IMR-90 (cell line): ENCODE measurements around the gene ZNF768. TPM values are rescaled to one million over a fixed set of nuclear protein-coding genes. Genes with fewer than 3 reads are reported as not detected.

ENCODE experiments used
- ATAC-seq: fragments of 200-7000 bp; cut with Tn5 transposase; 2 replicates; pipeline ENCODE4 v1.9.1; 2020; ENCODE audit warnings: low read depth, mild to moderate bottlenecking, moderate library complexity
- BruUV-seq: library from RNA; stranded (reverse); fragments of 400-500 nt; replicated peaks from 2 replicates; lab custom pipeline; 2021; lab: Mats Ljungman, UMichigan
- CTCF ChIA-PET: fragments of 300-600 bp; formaldehyde crosslinking; extraction: SDS; loops from one replicate; lab custom pipeline; 2021; ENCODE audit warnings: antibody characterized with exemption; lab: Yijun Ruan, JAX
- POLR2A ChIA-PET: fragments of 300-600 bp; sonication (Branson Sonifier 250); formaldehyde crosslinking; loops from one replicate; lab custom pipeline; 2022; ENCODE audit warnings: antibody characterized with exemption; ENCODE audit not compliant: unreplicated experiment; lab: Charles Lee
- DNase-seq: peaks from one replicate; pipeline ENCODE4 v3.0.0; 2013
- H2AFZ ChIP-seq: replicated peaks from 2 replicates; pipeline ENCODE3; 2013; ENCODE audit warnings: low read length, mild to moderate bottlenecking; ENCODE audit not compliant: poor library complexity
- H2AK5ac ChIP-seq: 2 replicates; pipeline ENCODE4 v1.6.1; 2013; ENCODE audit warnings: low read depth, low read length, inconsistent platforms
- H2AK9ac ChIP-seq: replicated peaks from 2 replicates; pipeline ENCODE3; 2013; ENCODE audit warnings: mild to moderate bottlenecking, low read depth, low read length, moderate library complexity; ENCODE audit not compliant: poor library complexity
- H2BK120ac ChIP-seq: 2 replicates; pipeline ENCODE4 v1.6.1; 2013; ENCODE audit warnings: low read depth, low read length, inconsistent platforms
- H2BK15ac ChIP-seq: 3 replicates; pipeline ENCODE4 v1.6.1; 2013; ENCODE audit warnings: low read depth, low read length, inconsistent platforms
- H2BK20ac ChIP-seq: 2 replicates; pipeline ENCODE4 v1.6.1; 2013; ENCODE audit warnings: low read depth, mild to moderate bottlenecking, inconsistent platforms, low read length, moderate library complexity
- H2BK5ac ChIP-seq: 2 replicates; pipeline ENCODE4 v1.6.1; 2013; ENCODE audit warnings: mild to moderate bottlenecking, low read depth, low read length, inconsistent platforms; ENCODE audit not compliant: poor library complexity, severe bottlenecking
- H3K14ac ChIP-seq: replicated peaks from 2 replicates; pipeline ENCODE4 v1.6.1; 2013; ENCODE audit warnings: low read depth, low read length, inconsistent platforms
- H3K18ac ChIP-seq: 2 replicates; pipeline ENCODE4 v1.6.1; 2013; ENCODE audit warnings: low read depth, low read length, control low read depth
- H3K23ac ChIP-seq: 2 replicates; pipeline ENCODE4 v1.6.1; 2013; ENCODE audit warnings: low read depth, low read length, inconsistent platforms
- H3K27ac ChIP-seq: 2 replicates; pipeline ENCODE4 v1.5.1; 2013; ENCODE audit warnings: mild to moderate bottlenecking, control low read depth, low read length; ENCODE audit not compliant: insufficient read depth
- H3K27me3 ChIP-seq: 2 replicates; pipeline ENCODE4 v1.6.1; 2013; ENCODE audit warnings: low read length; ENCODE audit not compliant: control insufficient read depth, insufficient read depth
- H3K36me3 ChIP-seq: 2 replicates; pipeline ENCODE4 v1.6.1; 2013; ENCODE audit warnings: low read length, mixed read lengths; ENCODE audit not compliant: control insufficient read depth, insufficient read depth
- H3K4ac ChIP-seq: 2 replicates; pipeline ENCODE4 v1.6.1; 2013; ENCODE audit warnings: low read depth, low read length, inconsistent platforms
- H3K4me1 ChIP-seq: 2 replicates; pipeline ENCODE4 v1.6.1; 2013; ENCODE audit warnings: low read length, mixed read lengths; ENCODE audit not compliant: control insufficient read depth, insufficient read depth
- H3K4me2 ChIP-seq: 2 replicates; pipeline ENCODE4 v1.6.1; 2013; ENCODE audit warnings: low read depth, mild to moderate bottlenecking, control low read depth, low read length, moderate library complexity
- H3K4me3 ChIP-seq: 2 replicates; pipeline ENCODE4 v1.5.1; 2013; ENCODE audit warnings: low read depth, mild to moderate bottlenecking, control low read depth, low read length, moderate library complexity; ENCODE audit not compliant: insufficient read depth
- H3K56ac ChIP-seq: 2 replicates; pipeline ENCODE4 v1.6.1; 2013; ENCODE audit warnings: low read length, inconsistent platforms; ENCODE audit not compliant: insufficient read depth; ENCODE audit errors: extremely low read depth
- H3K79me1 ChIP-seq, 2 experiments: 2 replicates each; pipeline ENCODE4 v1.6.1; 2013; ENCODE audit warnings: low read length in 2 of 2, inconsistent platforms in 1 of 2, low read depth in 1 of 2
- H3K9ac ChIP-seq: 2 replicates; pipeline ENCODE4 v1.6.1; 2013; ENCODE audit warnings: low read depth, low read length, control low read depth
- H3K9me1 ChIP-seq: 2 replicates; pipeline ENCODE4 v1.6.1; 2013; ENCODE audit warnings: low read length, inconsistent platforms; ENCODE audit not compliant: insufficient read depth
- H3K9me3 ChIP-seq: 2 replicates; pipeline ENCODE4 v1.6.1; 2013; ENCODE audit warnings: low read length; ENCODE audit not compliant: control insufficient read depth, insufficient read depth
- H4K20me1 ChIP-seq: 2 replicates; pipeline ENCODE4 v1.6.1; 2013; ENCODE audit warnings: low read length, inconsistent platforms; ENCODE audit not compliant: insufficient read depth
- H4K5ac ChIP-seq: 2 replicates; pipeline ENCODE4 v1.6.1; 2013; ENCODE audit warnings: mild to moderate bottlenecking, low read depth, low read length, control low read depth
- H4K8ac ChIP-seq, 2 experiments: 2 replicates each; pipeline ENCODE4 v1.6.1; 2013; ENCODE audit warnings: low read depth in 2 of 2, low read length in 2 of 2, control low read depth in 1 of 2, inconsistent platforms in 1 of 2
- H4K91ac ChIP-seq: 2 replicates; pipeline ENCODE4 v1.6.1; 2013; ENCODE audit warnings: low read depth, low read length, inconsistent platforms; ENCODE audit not compliant: insufficient read depth
- BHLHE40 ChIP-seq: fragments of 150-350 bp; IDR thresholded peaks from 2 replicates; pipeline ENCODE4 v1.6.1; 2016; ENCODE audit warnings: mild to moderate bottlenecking, low read depth, low read length
- CEBPB ChIP-seq: IDR thresholded peaks from 2 replicates; pipeline ENCODE4 v1.6.1; 2012; ENCODE audit warnings: low read depth, low read length, improper control_type of control experiment
- CHD1 ChIP-seq: IDR thresholded peaks from 2 replicates; pipeline ENCODE4 v1.6.1; 2012; ENCODE audit warnings: low read depth, low read length, improper control_type of control experiment
- CTCF ChIP-seq: conservative IDR thresholded peaks from 2 replicates; pipeline ENCODE4 v1.5.1; 2012; ENCODE audit warnings: mild to moderate bottlenecking, low read depth, low read length, improper control_type of control experiment
- ELK1 ChIP-seq: fragments of 150-350 bp; IDR thresholded peaks from 2 replicates; pipeline ENCODE4 v1.6.1; 2016; ENCODE audit warnings: low read depth, mild to moderate bottlenecking, low read length, moderate library complexity, borderline replicate concordance
- MAFK ChIP-seq: IDR thresholded peaks from 2 replicates; pipeline ENCODE4 v1.6.1; 2012; ENCODE audit warnings: low read depth, low read length, improper control_type of control experiment
- MXI1 ChIP-seq: IDR thresholded peaks from 2 replicates; pipeline ENCODE4 v1.6.1; 2012; ENCODE audit warnings: low read depth, mild to moderate bottlenecking, low read length, moderate library complexity, borderline replicate concordance
- NFE2L2 ChIP-seq: fragments of 150-350 bp; IDR thresholded peaks from 2 replicates; pipeline ENCODE4 v1.6.1; 2016; ENCODE audit warnings: low read depth, mild to moderate bottlenecking, low read length
- RAD21 ChIP-seq: IDR thresholded peaks from 2 replicates; pipeline ENCODE4 v1.6.1; 2012; ENCODE audit warnings: low read length, improper control_type of control experiment
- RCOR1 ChIP-seq: IDR thresholded peaks from 2 replicates; pipeline ENCODE4 v1.6.1; 2012; ENCODE audit warnings: mild to moderate bottlenecking, low read length, improper control_type of control experiment; ENCODE audit not compliant: insufficient replicate concordance
- RFX5 ChIP-seq: IDR thresholded peaks from 2 replicates; pipeline ENCODE4 v1.8.0; 2012; ENCODE audit warnings: low read depth, mild to moderate bottlenecking, low read length, moderate library complexity
- SMC3 ChIP-seq: fragments of 150-350 bp; IDR thresholded peaks from 2 replicates; pipeline ENCODE4 v1.6.1; 2016; ENCODE audit warnings: low read depth, mild to moderate bottlenecking, antibody characterized with exemption, low read length, moderate library complexity
- USF2 ChIP-seq: fragments of 150-350 bp; IDR thresholded peaks from 2 replicates; pipeline ENCODE4 v1.6.1; 2017; ENCODE audit warnings: mild to moderate bottlenecking, antibody characterized with exemption, low read length, low read depth
- WGBS, 2 experiments: methylation state at CpG; one replicate each; pipeline versions ENCODE4 v1.1.5 to v1.1.7; 2013; ENCODE audit warnings: missing lambda C conversion rate in 2 of 2; ENCODE audit not compliant: insufficient read length in 1 of 2; ENCODE audit errors: extremely low coverage in 2 of 2; 5-methylcytosine and 5-hydroxymethylcytosine counted together
- dilution Hi-C: fragments of 300-500 bp; cut with HindIII; formaldehyde crosslinking; loops from one replicate; pipeline ENCODE4 v1.14.3; 2018; ENCODE audit warnings: low sequenced_read_pairs; ENCODE audit not compliant: unreplicated experiment
- in situ Hi-C: fragments of 300-500 bp; cut with MboI; formaldehyde crosslinking; loops from 3 replicates; pipeline ENCODE4 v1.14.3; 2019; ENCODE audit warnings: low sequenced_read_pairs, inconsistent platforms, mixed read lengths
- intact Hi-C: fragments of 100-400 bp; cut with micrococcal nuclease; formaldehyde crosslinking; loops from 2 replicates; pipeline ENCODE4 v1.10.0; 2022
- polyA plus RNA-seq, 3 experiments: library from polyadenylated mRNA; depleted of rRNA; stranded (reverse); fragments of >200 nt; gene quantifications; 2 replicates each; pipeline ENCODE4 v1.2.3, GENCODE V29; 2012; ENCODE audit warnings: low replicate concordance in 1 of 3
- total RNA-seq: library from RNA; depleted of rRNA; stranded (reverse); fragments of >200 nt; gene quantifications from 2 replicates; pipeline ENCODE4 v1.2.3, GENCODE V29; 2012

Gene ZNF768
- total and polyA plus RNA-seq, 2 of the 4 experiments (the other 2 are of a cell fraction), result 9.3 to 22.1 TPM

- ATAC-seq (no peak), DNase-seq (no peak)
- no peak overlapping the region for H3K23ac ChIP-seq
- H3K56ac ChIP-seq, result no peak overlapping the region
- H2BK15ac ChIP-seq, result no peak overlapping the region
- no peak overlapping the region for H3K4ac ChIP-seq
- dilution Hi-C loops (no loop called here), intact Hi-C loops (no loop called here), in situ Hi-C loops (no loop called here)
- H3K27ac ChIP-seq, result no peak overlapping the region
- H3K18ac ChIP-seq, result no peak overlapping the region
- TF ChIP-seq RCOR1, result no peak
- no peak for TF ChIP-seq MXI1
- TF ChIP-seq USF2, result no peak
- no peak for TF ChIP-seq RFX5
- TF ChIP-seq MAFK, result no peak
- no peak for TF ChIP-seq NFE2L2
- TF ChIP-seq CTCF, result no peak
- TF ChIP-seq CHD1, result no peak
- TF ChIP-seq BHLHE40, result no peak
- TF ChIP-seq SMC3, result no peak
- no peak for TF ChIP-seq CEBPB
- no peak for TF ChIP-seq ELK1
- TF ChIP-seq RAD21, result no peak
- peaks cover 45% of the 10 kb centered on the region for H3K27me3 ChIP-seq
- H4K8ac ChIP-seq, result no peak overlapping the region
- POLR2A ChIA-PET, result no interaction called here
- no peaks in the 10 kb centered on the region for H3K79me1 ChIP-seq
- no peak overlapping the region for H2BK120ac ChIP-seq
- no peaks in the 10 kb centered on the region for H3K36me3 ChIP-seq
- H3K4me3 ChIP-seq, result no peak overlapping the region
- no peak overlapping the region for H3K4me2 ChIP-seq
- no peak overlapping the region for H3K14ac ChIP-seq
- H3K9ac ChIP-seq, result no peak overlapping the region
- no peak overlapping the region for H4K5ac ChIP-seq
- no peak overlapping the region for H2AFZ ChIP-seq
- no CpG with 5 or more reads among the region's 7 CpGs for WGBS, 2 experiments
- H2BK20ac ChIP-seq, result no peak overlapping the region
- no peak overlapping the region for H4K91ac ChIP-seq
- no peak overlapping the region for H2BK5ac ChIP-seq
- no peaks in the 10 kb centered on the region for H3K9me1 ChIP-seq
- H3K9me3 ChIP-seq, result no peaks in the 10 kb centered on the region
- CTCF ChIA-PET, result no interaction called here
- H3K4me1 ChIP-seq, result no peaks in the 10 kb centered on the region
- H2AK9ac ChIP-seq, result no peak overlapping the region
- BruUV-seq, result no TSS peak
- H4K20me1 ChIP-seq, result no peaks in the 10 kb centered on the region
- H2AK5ac ChIP-seq, result no peak overlapping the region
These were observed 51.7 kb downstream of the ZNF768 start for GRCh38 chr16:30474684-30475083.
